ENCODE data around the gene SLC17A5. TPM values are rescaled to one million over a fixed set of nuclear protein-coding genes. Genes with fewer than 3 reads are reported as not detected.

Gene SLC17A5
- total and polyA plus RNA-seq, 12 donors, result 1.5 to 20.3 (median 12.8) TPM

DNA sequence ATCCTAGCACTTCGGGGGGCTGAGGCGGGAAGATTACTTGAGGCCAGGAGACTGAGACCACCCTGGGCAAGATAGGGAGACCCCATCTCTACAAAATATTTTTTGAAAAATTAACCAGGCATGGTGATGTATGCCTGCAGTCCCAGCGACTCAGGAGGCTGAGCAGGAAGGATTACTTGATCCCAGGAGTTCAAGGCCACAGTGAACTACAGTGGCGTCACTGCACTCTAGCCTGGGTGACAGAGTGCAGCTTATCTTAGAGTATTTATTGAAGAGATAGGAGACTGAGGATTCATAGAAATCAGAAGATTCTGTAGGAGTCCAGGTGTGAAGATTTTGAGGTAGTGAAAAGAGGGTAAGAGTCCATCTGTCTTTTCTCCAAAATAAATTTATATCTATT is 45.0 kb downstream of the SLC17A5 start:
- H3K4me1 ChIP-seq (replicated peaks in 1 of 2), result peaks cover 0 to 8% of the 10 kb centered on the region in 2 donors
- no peak overlapping the region for H3K4me3 ChIP-seq
- WGBS, 4 donors, result 63 to 76% (median 71%) methylated on average over 4 of the region's 4 CpGs
- no peaks in the 10 kb centered on the region for H3K9me3 ChIP-seq (replicated peaks in 1 of 3)
- DNase-seq, result peak; percentile 39 to 85 (median 68)
- no peaks in the 10 kb centered on the region for H3K27me3 ChIP-seq
- H3K36me3 ChIP-seq (replicated peaks in 1 of 2), result peaks cover 0 to 6% of the 10 kb centered on the region in 2 donors
- no peak overlapping the region for H3K27ac ChIP-seq
- TF ChIP-seq, protein P1, sequence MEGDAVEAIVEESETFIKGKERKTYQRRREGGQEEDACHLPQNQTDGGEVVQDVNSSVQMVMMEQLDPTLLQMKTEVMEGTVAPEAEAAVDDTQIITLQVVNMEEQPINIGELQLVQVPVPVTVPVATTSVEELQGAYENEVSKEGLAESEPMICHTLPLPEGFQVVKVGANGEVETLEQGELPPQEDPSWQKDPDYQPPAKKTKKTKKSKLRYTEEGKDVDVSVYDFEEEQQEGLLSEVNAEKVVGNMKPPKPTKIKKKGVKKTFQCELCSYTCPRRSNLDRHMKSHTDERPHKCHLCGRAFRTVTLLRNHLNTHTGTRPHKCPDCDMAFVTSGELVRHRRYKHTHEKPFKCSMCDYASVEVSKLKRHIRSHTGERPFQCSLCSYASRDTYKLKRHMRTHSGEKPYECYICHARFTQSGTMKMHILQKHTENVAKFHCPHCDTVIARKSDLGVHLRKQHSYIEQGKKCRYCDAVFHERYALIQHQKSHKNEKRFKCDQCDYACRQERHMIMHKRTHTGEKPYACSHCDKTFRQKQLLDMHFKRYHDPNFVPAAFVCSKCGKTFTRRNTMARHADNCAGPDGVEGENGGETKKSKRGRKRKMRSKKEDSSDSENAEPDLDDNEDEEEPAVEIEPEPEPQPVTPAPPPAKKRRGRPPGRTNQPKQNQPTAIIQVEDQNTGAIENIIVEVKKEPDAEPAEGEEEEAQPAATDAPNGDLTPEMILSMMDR (IDR thresholded peaks at IDR 0.05), result no peak
- no peak for TF ChIP-seq POLR2A (IDR thresholded peaks at IDR 0.05)
- intact Hi-C loops (cut with DNase I), result no loop called here

DNA sequence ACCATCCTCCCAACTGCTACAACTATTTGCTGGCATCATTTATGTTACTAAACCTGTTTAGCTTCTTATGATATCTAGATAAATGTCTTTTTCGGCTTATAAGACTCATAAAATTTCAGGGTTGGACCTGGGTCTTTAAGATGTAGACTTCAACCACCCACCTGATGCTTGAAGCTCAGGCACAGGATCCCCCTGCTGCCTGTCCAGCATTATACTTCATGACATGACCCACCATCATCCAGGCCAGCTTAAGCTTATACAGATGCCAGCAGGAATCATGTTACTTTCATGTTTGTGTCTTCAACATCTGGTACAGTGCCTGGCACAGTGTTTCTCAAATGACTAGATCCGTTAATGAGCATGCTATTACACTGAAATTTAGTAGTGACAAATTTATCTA is 47.4 kb downstream of the SLC17A5 start:
- Histone ChIP-seq H3K4me1 (replicated peaks in 1 of 2) (peaks cover 0 to 8% of the 10 kb centered on the region in 2 donors), H3K9me3 (replicated peaks in 1 of 3) (no peaks in the 10 kb centered on the region), H3K4me3 (no peak overlapping the region), H3K27me3 (no peaks in the 10 kb centered on the region), H3K36me3 (replicated peaks in 1 of 2) (peaks cover 0 to 6% of the 10 kb centered on the region in 2 donors), H3K27ac (no peak overlapping the region)
- TF ChIP-seq, protein P1 (IDR thresholded peaks at IDR 0.05), result no peak
- no peak for TF ChIP-seq POLR2A (IDR thresholded peaks at IDR 0.05)
- WGBS, 4 donors, result 84 to 93% (median 91%) methylated on average over 2 of the region's 2 CpGs
- DNase-seq, result peak in 1 of 7 donors; percentile 20
- intact Hi-C loops (cut with DNase I), result no loop called here

DNA sequence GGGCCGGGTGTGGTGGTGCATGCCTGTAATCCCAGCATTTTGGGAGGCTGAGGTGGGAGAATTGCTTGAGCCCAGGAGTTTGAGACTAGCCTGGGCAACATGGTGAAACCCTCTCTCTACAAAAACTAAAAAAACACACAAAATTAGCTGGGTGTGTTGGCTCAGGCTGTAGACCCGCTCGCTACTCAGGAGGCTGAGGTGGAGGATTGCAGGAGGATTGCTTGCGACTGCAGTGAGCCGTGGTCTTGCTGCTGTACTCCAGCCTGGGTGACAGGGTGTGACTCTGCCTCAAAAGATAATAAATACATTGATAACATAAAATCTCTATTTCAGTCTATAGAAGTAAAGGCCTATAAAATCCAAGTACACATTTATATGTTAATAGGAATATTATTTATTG is 49.3 kb downstream of the SLC17A5 start:
- DNase-seq, result peak in 1 of 7 donors; percentile 34
- Histone ChIP-seq H3K27me3 (no peaks in the 10 kb centered on the region), H3K4me3 (no peak overlapping the region), H3K9me3 (replicated peaks in 1 of 3) (no peaks in the 10 kb centered on the region), H3K27ac (no peak overlapping the region), H3K36me3 (replicated peaks in 1 of 2) (peaks cover 0 to 6% of the 10 kb centered on the region in 2 donors), H3K4me1 (replicated peaks in 1 of 2) (peaks cover 0 to 8% of the 10 kb centered on the region in 2 donors)
- intact Hi-C loops (cut with DNase I), result no loop called here
- no peak for TF ChIP-seq POLR2A (IDR thresholded peaks at IDR 0.05)
- TF ChIP-seq, protein P1 (IDR thresholded peaks at IDR 0.05), result no peak
- 88 to 95% (median 93%) methylated on average over 5 of the region's 5 CpGs for WGBS, 4 donors

DNA sequence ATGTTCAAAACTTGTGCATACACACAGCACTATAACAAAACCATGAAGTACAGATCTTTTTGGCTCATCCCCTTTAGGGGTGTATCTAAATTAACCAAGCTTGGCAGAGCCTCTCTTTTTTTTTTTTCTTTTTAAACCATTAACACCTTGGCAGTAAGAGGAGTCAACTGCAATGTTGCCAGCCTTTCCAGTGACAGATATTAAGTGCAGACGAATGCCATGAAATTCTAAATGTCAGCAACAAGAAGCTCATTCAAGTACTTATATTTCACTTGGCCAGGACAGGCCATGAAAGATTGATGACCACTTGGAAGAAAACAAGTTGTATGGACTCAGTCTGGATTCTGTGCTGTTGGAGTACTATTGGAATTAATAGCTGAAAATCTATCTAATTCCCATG is 49.8 kb downstream of the SLC17A5 start:
- intact Hi-C loops (cut with DNase I), result no loop called here
- TF ChIP-seq, protein P1 (IDR thresholded peaks at IDR 0.05), result no peak
- TF ChIP-seq POLR2A (IDR thresholded peaks at IDR 0.05), result no peak
- no peaks in the 10 kb centered on the region for H3K9me3 ChIP-seq (replicated peaks in 1 of 3)
- no peaks in the 10 kb centered on the region for H3K27me3 ChIP-seq
- peaks cover 0 to 6% of the 10 kb centered on the region in 2 donors for H3K36me3 ChIP-seq (replicated peaks in 1 of 2)
- 55 to 77% (median 69%) methylated on average over 1 of the region's 1 CpG for WGBS, 4 donors
- H3K4me1 ChIP-seq (replicated peaks in 1 of 2), result peaks cover 0 to 7% of the 10 kb centered on the region in 2 donors
- no peak overlapping the region for H3K4me3 ChIP-seq
- no peak overlapping the region for H3K27ac ChIP-seq
- DNase-seq, result no peak

All from adrenal gland (tissue), 12 donors.